ENCODE measurements around the gene HEY2. TPM values are rescaled to one million over a fixed set of nuclear protein-coding genes. Genes with fewer than 3 reads are reported as not detected.
A peak's percentile ranks its signal among the peaks of the same experiment; 100 is the strongest.

Gene HEY2
- total and polyA plus RNA-seq, 5 donors from 2014 or later: 0.34 to 0.39 (median 0.38) TPM; not detected in 2

DNA sequence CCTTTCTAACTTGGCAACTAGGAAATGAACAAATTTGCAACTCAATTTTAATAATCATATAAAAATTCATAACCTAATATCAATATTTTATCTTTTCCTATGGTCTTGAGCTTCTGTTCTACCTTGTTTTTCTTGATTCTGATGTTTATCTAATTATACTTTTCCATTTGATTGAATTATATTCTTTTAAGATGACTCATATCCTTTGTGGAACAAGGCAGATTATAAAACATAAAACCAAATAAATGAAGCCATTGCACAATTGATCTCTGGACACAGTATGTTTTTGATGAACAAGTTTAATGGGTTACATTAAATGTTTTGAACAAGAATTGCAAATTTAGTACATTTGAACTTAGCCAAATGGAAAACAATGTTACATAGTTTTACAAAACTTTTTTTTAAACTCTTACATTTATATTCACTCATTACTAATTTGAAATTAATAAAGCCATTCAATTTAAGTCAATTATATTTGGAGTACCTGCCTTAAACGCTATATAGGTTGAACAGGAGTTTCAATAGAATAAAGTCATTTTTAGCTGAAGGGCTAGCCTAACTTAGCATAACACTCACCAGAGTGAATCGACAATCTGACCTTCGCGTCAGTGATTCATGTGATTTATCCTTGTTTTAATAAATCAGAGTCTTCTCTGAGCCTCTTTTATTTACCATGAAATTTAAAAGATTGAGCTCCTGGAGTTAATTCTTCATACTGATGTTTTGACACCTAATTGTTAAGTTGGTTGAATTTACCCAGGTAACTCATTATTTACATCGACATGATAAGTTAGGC, 45.1 kb downstream of the HEY2 start:
- Mint-ChIP-seq H3K4me1 (peaks cover 30 to 54% (median 39%) of the 10 kb centered on the region in 4 donors), H3K36me3 (peaks cover 8% of the 10 kb centered on the region), H3K4me3 (peak overlapping the region in 1 of 4 donors; percentile 81), H3K27me3 (no peaks in the 10 kb centered on the region), H3K9me3 (no peaks in the 10 kb centered on the region), H3K27ac (no peak overlapping the region)
- Histone ChIP-seq H3K9me3 (ENCODE audit: control insufficient read depth in 2 of 2, low read length in 2 of 2) (no peaks in the 10 kb centered on the region), H3K27ac (ENCODE audit: insufficient read depth, low read length, poor library complexity, severe bottlenecking) (no peak overlapping the region), H3K27me3 (ENCODE audit: control insufficient read depth, insufficient read depth, low read length) (no peaks in the 10 kb centered on the region), H3K4me3 (ENCODE audit: low read depth, low read length) (no peak overlapping the region), H3K36me3 (ENCODE audit: control insufficient read depth, insufficient read depth, low read length) (peaks cover 5% of the 10 kb centered on the region), H3K4me1 (ENCODE audit: control insufficient read depth, insufficient read depth, low read length, poor library complexity, severe bottlenecking) (peaks cover 45% of the 10 kb centered on the region)
- ATAC-seq (ENCODE audit: low read depth in 2 of 2) (no peak), DNase-seq (no peak)

DNA sequence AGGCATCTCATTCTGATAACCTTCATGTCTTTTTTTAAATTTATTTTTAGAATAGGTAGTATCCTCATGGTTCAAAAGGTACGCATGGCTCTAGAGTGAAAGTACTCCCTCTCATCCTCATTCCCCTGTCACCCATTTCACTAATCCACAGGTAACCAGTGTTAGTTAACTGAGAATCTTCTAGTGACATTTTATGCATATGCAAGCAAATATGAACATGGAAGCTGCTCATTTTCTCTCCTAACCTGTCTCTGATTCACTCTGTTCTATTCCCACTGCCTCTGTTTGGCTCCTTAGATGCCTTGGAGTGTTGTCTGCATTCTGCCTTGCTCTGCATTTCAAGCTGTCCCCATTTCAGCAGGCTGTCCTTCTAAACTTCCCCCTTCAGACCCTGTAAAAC, 45.9 kb downstream of the HEY2 start:
- Histone ChIP-seq H3K27me3 (ENCODE audit: control insufficient read depth, insufficient read depth, low read length) (no peaks in the 10 kb centered on the region), H3K4me3 (ENCODE audit: low read depth, low read length) (no peak overlapping the region), H3K4me1 (ENCODE audit: control insufficient read depth, insufficient read depth, low read length, poor library complexity, severe bottlenecking) (peaks cover 38% of the 10 kb centered on the region), H3K36me3 (ENCODE audit: control insufficient read depth, insufficient read depth, low read length) (peaks cover 5% of the 10 kb centered on the region), H3K27ac (ENCODE audit: insufficient read depth, low read length, poor library complexity, severe bottlenecking) (no peak overlapping the region), H3K9me3 (ENCODE audit: control insufficient read depth in 2 of 2, low read length in 2 of 2) (no peaks in the 10 kb centered on the region)
- Mint-ChIP-seq H3K4me3 (peak overlapping the region in 1 of 4 donors; percentile 36), H3K27ac (peak overlapping the region in 1 of 3 donors; percentile 15), H3K9me3 (no peaks in the 10 kb centered on the region), H3K27me3 (no peaks in the 10 kb centered on the region), H3K4me1 (peaks cover 28 to 47% (median 35%) of the 10 kb centered on the region in 4 donors), H3K36me3 (peaks cover 8% of the 10 kb centered on the region)
- no peak for DNase-seq
- no peak for ATAC-seq (ENCODE audit: low read depth in 2 of 2)

DNA sequence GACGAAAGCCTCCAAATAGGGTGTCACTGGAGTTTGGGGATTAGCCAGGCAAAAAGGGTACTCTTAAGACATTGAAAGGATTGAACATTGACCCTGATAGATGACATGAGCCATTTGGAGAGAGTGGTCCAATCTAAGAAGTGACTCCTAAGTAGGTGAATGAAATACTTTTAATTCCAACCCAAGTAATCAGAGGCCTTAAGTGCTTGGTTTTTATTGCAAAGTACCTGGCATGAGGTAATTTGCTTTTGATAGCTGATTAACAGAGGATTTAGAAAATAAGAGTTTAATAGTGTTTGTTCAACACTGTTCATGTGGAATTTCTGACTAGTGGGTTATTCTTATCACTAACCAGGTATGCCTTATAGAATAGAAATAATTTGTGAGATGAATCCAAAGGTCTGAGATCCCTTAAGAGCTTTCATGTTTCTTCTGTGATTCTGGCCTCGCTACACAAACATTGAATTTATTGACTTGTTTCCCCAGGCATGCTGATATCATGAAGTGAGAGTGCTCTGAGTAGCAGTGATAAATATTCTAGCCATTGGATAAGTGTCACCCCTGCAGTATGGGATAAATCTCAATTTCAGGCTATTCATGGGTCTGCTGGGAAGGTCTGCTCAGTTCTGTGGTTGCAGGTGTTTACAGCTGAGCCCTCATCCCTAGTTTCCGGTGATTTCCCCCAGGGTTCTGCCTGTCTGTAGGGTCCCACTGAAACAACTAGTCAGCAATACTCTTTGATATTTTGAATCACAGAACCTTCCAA, 47.9 kb downstream of the HEY2 start:
- Histone ChIP-seq H3K27me3 (ENCODE audit: control insufficient read depth, insufficient read depth, low read length) (no peaks in the 10 kb centered on the region), H3K36me3 (ENCODE audit: control insufficient read depth, insufficient read depth, low read length) (peaks cover 5% of the 10 kb centered on the region), H3K9me3 (ENCODE audit: control insufficient read depth in 2 of 2, low read length in 2 of 2) (no peaks in the 10 kb centered on the region), H3K27ac (ENCODE audit: insufficient read depth, low read length, poor library complexity, severe bottlenecking) (no peak overlapping the region), H3K4me3 (ENCODE audit: low read depth, low read length) (no peak overlapping the region), H3K4me1 (ENCODE audit: control insufficient read depth, insufficient read depth, low read length, poor library complexity, severe bottlenecking) (peaks cover 27% of the 10 kb centered on the region)
- no peak for DNase-seq
- Mint-ChIP-seq H3K4me1 (peaks cover 27 to 40% (median 34%) of the 10 kb centered on the region in 4 donors), H3K4me3 (no peak overlapping the region), H3K27ac (peak overlapping the region in 1 of 3 donors; percentile 18), H3K9me3 (no peaks in the 10 kb centered on the region), H3K27me3 (no peaks in the 10 kb centered on the region), H3K36me3 (peaks cover 11% of the 10 kb centered on the region)
- no peak for ATAC-seq (ENCODE audit: low read depth in 2 of 2)

DNA sequence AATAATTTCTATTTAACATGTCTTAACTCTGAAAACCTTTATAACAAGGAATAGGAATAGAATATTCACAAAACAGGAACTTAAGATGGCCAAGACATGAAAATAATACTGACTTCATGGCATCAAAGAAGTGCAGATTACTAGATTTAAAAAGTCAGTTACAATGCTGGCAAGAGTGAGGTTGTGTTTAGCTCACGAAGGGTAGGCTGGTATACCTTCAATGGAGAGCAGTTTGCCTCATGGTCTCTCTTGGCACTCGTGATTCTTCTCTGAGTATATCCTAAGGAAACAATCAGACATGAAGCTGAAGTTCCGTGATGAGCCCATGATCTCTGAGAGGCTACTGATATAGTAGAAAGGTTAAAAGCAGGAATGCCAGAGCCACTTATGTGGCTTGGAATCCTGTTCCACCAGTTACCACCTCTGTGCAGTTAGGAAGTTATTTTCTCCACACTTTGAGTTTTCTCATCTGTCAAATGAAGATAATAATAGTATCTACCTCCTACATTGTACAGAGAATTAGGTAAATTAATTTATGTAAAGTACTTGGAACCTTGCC, 48.5 kb downstream of the HEY2 start:
- Histone ChIP-seq H3K27me3 (ENCODE audit: control insufficient read depth, insufficient read depth, low read length) (no peaks in the 10 kb centered on the region), H3K9me3 (ENCODE audit: control insufficient read depth in 2 of 2, low read length in 2 of 2) (no peaks in the 10 kb centered on the region), H3K4me1 (ENCODE audit: control insufficient read depth, insufficient read depth, low read length, poor library complexity, severe bottlenecking) (peaks cover 22% of the 10 kb centered on the region), H3K27ac (ENCODE audit: insufficient read depth, low read length, poor library complexity, severe bottlenecking) (no peak overlapping the region), H3K4me3 (ENCODE audit: low read depth, low read length) (no peak overlapping the region), H3K36me3 (ENCODE audit: control insufficient read depth, insufficient read depth, low read length) (peaks cover 7% of the 10 kb centered on the region)
- Mint-ChIP-seq H3K9me3 (no peaks in the 10 kb centered on the region), H3K4me3 (no peak overlapping the region), H3K27ac (no peak overlapping the region), H3K4me1 (peaks cover 27 to 39% (median 30%) of the 10 kb centered on the region in 4 donors), H3K36me3 (peaks cover 11% of the 10 kb centered on the region), H3K27me3 (no peaks in the 10 kb centered on the region)
- ATAC-seq (ENCODE audit: low read depth in 2 of 2) (no peak), DNase-seq (no peak)

DNA sequence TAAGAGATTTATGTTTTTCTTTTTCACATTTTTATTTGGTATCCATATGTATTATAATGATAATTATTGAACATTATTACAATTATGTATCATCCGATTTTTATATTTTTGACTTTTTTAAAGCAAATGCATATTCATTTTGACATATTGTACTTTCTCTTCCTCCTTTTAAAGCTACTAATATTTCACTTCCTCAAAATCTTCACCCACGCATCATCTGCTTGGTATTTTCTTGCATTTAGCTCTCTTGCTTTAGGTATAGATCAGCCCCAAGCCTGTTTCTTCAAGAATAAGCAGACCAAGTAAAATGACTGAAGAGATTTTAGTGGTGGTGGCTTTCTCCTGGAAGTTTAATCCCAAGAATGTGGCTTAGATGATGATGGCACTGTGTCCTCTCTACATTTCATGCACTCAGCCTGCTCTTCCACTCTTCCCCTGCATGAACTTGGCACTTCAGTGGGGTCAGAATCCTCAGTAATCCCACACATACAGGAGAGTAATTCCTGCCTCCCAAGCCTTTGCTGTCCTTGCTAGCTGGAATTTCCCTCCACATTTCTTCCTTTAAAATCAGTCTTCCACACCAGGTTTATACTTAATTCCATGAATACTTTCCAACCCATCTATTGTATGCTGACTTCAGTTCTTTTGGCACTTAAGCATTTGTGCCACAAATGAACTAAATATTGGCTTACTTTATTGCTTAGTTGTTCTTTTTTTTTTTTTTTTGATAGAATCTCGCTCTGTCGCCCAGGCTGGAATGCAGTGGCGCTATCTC, 49.5 kb downstream of the HEY2 start:
- no peak overlapping the region for H3K4me3 Mint-ChIP-seq
- peaks cover 7% of the 10 kb centered on the region for H3K36me3 ChIP-seq (ENCODE audit: control insufficient read depth, insufficient read depth, low read length)
- H3K9me3 ChIP-seq (ENCODE audit: control insufficient read depth in 2 of 2, low read length in 2 of 2): no peaks in the 10 kb centered on the region
- no peaks in the 10 kb centered on the region for H3K9me3 Mint-ChIP-seq
- H3K4me3 ChIP-seq (ENCODE audit: low read depth, low read length): no peak overlapping the region
- ATAC-seq (ENCODE audit: low read depth in 2 of 2): no peak
- no peaks in the 10 kb centered on the region for H3K27me3 ChIP-seq (ENCODE audit: control insufficient read depth, insufficient read depth, low read length)
- peaks cover 19% of the 10 kb centered on the region for H3K4me1 ChIP-seq (ENCODE audit: control insufficient read depth, insufficient read depth, low read length, poor library complexity, severe bottlenecking)
- no peaks in the 10 kb centered on the region for H3K27me3 Mint-ChIP-seq
- no peak for DNase-seq
- H3K4me1 Mint-ChIP-seq: peaks cover 27 to 38% (median 31%) of the 10 kb centered on the region in 4 donors
- peaks cover 11% of the 10 kb centered on the region for H3K36me3 Mint-ChIP-seq
- no peak overlapping the region for H3K27ac Mint-ChIP-seq
- no peak overlapping the region for H3K27ac ChIP-seq (ENCODE audit: insufficient read depth, low read length, poor library complexity, severe bottlenecking)

DNA sequence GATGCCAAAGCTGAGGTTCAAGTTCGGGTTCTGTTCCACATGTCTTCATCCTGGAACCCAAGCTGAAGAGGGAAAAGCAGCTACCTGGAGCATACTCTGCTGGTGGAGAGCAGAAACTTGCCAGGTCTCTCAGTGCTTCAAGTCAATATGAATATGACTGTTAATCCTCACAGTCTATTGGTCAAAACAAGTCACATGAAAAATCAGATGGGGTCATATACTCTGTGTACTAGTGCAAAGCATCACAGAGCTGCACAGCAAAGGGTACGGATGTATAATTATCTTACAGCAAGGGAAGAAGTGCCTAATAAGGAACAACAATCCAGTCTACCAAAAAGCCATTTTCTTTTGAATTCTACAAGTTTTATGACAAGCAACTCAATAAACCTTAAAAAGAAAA, 53.0 kb downstream of the HEY2 start:
- Histone ChIP-seq H3K4me3 (ENCODE audit: low read depth, low read length) (no peak overlapping the region), H3K9me3 (ENCODE audit: control insufficient read depth in 2 of 2, low read length in 2 of 2) (no peaks in the 10 kb centered on the region), H3K27me3 (ENCODE audit: control insufficient read depth, insufficient read depth, low read length) (no peaks in the 10 kb centered on the region), H3K4me1 (ENCODE audit: control insufficient read depth, insufficient read depth, low read length, poor library complexity, severe bottlenecking) (peaks cover 32% of the 10 kb centered on the region), H3K27ac (ENCODE audit: insufficient read depth, low read length, poor library complexity, severe bottlenecking) (no peak overlapping the region), H3K36me3 (ENCODE audit: control insufficient read depth, insufficient read depth, low read length) (peaks cover 7% of the 10 kb centered on the region)
- ATAC-seq (ENCODE audit: low read depth in 2 of 2) (no peak), DNase-seq (no peak)
- Mint-ChIP-seq H3K36me3 (peaks cover 9% of the 10 kb centered on the region), H3K4me1 (peaks cover 32 to 49% (median 41%) of the 10 kb centered on the region in 4 donors), H3K27ac (no peak overlapping the region), H3K9me3 (no peaks in the 10 kb centered on the region), H3K27me3 (no peaks in the 10 kb centered on the region), H3K4me3 (no peak overlapping the region)

DNA sequence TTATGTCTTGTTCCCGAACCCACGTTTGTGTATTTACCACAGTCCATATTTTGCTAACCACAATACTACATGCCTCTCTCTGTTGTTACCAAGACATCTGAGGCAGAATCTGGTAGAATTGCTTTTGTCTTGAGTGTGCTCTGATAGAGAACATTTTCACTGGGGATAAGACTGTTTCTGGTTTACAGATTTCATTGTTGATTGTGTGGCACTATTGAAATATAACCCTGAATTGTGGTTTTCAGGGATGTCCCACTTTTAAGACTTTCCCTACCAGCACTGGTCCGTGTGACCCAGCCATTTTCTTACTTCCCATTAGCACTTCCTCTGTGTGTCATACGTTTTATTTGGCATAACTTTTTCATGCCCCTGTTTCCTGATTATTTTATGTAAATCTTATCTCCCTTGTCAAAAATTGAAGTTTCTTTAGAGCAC, 53.5 kb downstream of the HEY2 start:
- DNase-seq (no peak), ATAC-seq (ENCODE audit: low read depth in 2 of 2) (no peak)
- Mint-ChIP-seq H3K27me3 (no peaks in the 10 kb centered on the region), H3K36me3 (peaks cover 9% of the 10 kb centered on the region), H3K4me3 (no peak overlapping the region), H3K9me3 (no peaks in the 10 kb centered on the region), H3K4me1 (peaks cover 35 to 55% (median 44%) of the 10 kb centered on the region in 4 donors), H3K27ac (peak overlapping the region in 1 of 3 donors; percentile 50)
- H3K36me3 ChIP-seq (ENCODE audit: control insufficient read depth, insufficient read depth, low read length): peaks cover 7% of the 10 kb centered on the region
- H3K9me3 ChIP-seq (ENCODE audit: control insufficient read depth in 2 of 2, low read length in 2 of 2): no peaks in the 10 kb centered on the region
- H3K4me1 ChIP-seq (ENCODE audit: control insufficient read depth, insufficient read depth, low read length, poor library complexity, severe bottlenecking): peaks cover 37% of the 10 kb centered on the region
- no peaks in the 10 kb centered on the region for H3K27me3 ChIP-seq (ENCODE audit: control insufficient read depth, insufficient read depth, low read length)
- H3K4me3 ChIP-seq (ENCODE audit: low read depth, low read length): no peak overlapping the region
- no peak overlapping the region for H3K27ac ChIP-seq (ENCODE audit: insufficient read depth, low read length, poor library complexity, severe bottlenecking)

All from CD4-positive, CD25-positive, alpha-beta regulatory T cell (primary cell).